SKM-1 (cell line): Measurements from ENCODE around the gene ERH.

ENCODE experiments used
- DNase-seq: peaks from one replicate; lab custom pipeline; 2025; ENCODE audit not compliant: unreplicated experiment; lab: John Stamatoyannopoulos, UW

Gene ERH

GRCh38 chr14:69331206-69331605 is 66.9 kb downstream of the ERH start:
- DNase-seq, result no peak
